HG03460 (cell line): ENCODE measurements around the gene THRB.
A peak's percentile ranks its signal among the peaks of the same experiment; 100 is the strongest.

Experiments
- ATAC-seq: cut with Tn5 transposase; IDR thresholded peaks from one replicate; pipeline ENCODE4 v1.9.1; 2021; ENCODE audit not compliant: unreplicated experiment

The THRB gene

GRCh38 chr3:24240306-24240705 lies 254.3 kb downstream of the THRB start:
- ATAC-seq = no peak

GRCh38 chr3:24237971-24238706 lies 256.5 kb downstream of the THRB start:
- peak; percentile 86 for ATAC-seq

GRCh38 chr3:24235121-24235520 lies 259.5 kb downstream of the THRB start:
- ATAC-seq = no peak

GRCh38 chr3:24232784-24233183 lies 261.9 kb downstream of the THRB start:
- no peak for ATAC-seq

- ATAC-seq = no peak
Observed at GRCh38 chr3:24229468-24230221, 265.0 kb downstream of the THRB start.

GRCh38 chr3:24227635-24228034 lies 267.0 kb downstream of the THRB start:
- ATAC-seq = no peak

- ATAC-seq = no peak
Observed at GRCh38 chr3:24226397-24226796, 268.3 kb downstream of the THRB start.

- ATAC-seq = no peak
Observed at GRCh38 chr3:24225385-24225950, 269.2 kb downstream of the THRB start.

- no peak for ATAC-seq
Observed at GRCh38 chr3:24224666-24225384, 269.8 kb downstream of the THRB start.

GRCh38 chr3:24222165-24222805 lies 272.4 kb downstream of the THRB start:
- no peak for ATAC-seq

GRCh38 chr3:24220859-24221657 lies 273.6 kb downstream of the THRB start:
- ATAC-seq = no peak

GRCh38 chr3:24215502-24215901 lies 279.1 kb downstream of the THRB start:
- no peak for ATAC-seq

GRCh38 chr3:24211381-24211780 lies 283.3 kb downstream of the THRB start:
- ATAC-seq = no peak

- no peak for ATAC-seq
Observed at GRCh38 chr3:24202071-24202470, 292.6 kb downstream of the THRB start.

GRCh38 chr3:24201301-24201700 lies 293.3 kb downstream of the THRB start:
- ATAC-seq = no peak

- ATAC-seq = no peak
Observed at GRCh38 chr3:24199775-24200247, 294.8 kb downstream of the THRB start.

- no peak for ATAC-seq
Observed at GRCh38 chr3:24199300-24199699, 295.4 kb downstream of the THRB start.

GRCh38 chr3:24198728-24199127 lies 295.9 kb downstream of the THRB start:
- no peak for ATAC-seq

GRCh38 chr3:24197809-24198208 lies 296.8 kb downstream of the THRB start:
- ATAC-seq = no peak

GRCh38 chr3:24196526-24196925 lies 298.1 kb downstream of the THRB start:
- no peak for ATAC-seq
